HCT116 (cell line): ENCODE data around the gene OXCT1. TPM values are rescaled to one million over a fixed set of nuclear protein-coding genes. Genes with fewer than 3 reads are reported as not detected.
"Not testable (repeated sequence)": the region's sequence is repeated elsewhere in the genome, so short reads cannot be mapped to it uniquely, and the experiment has no call there.

Source experiments
- ATAC-seq: fragments of 200-7000 bp; cut with Tn5 transposase; 2 replicates; pipeline ENCODE4 v1.9.1; 2020; ENCODE audit warnings: mild to moderate bottlenecking, moderate library complexity
- BruUV-seq: library from RNA; stranded (reverse); fragments of 400-500 nt; replicated peaks from 2 replicates; lab custom pipeline; 2021; lab: Mats Ljungman, UMichigan
- CTCF ChIA-PET: fragments of 300-600 bp; sonication (Branson Sonifier 250); formaldehyde crosslinking; loops from one replicate; lab custom pipeline; 2021; ENCODE audit warnings: antibody characterized with exemption; lab: Charles Lee
- POLR2A ChIA-PET: fragments of 300-600, 350-600 bp; sonication (Branson Sonifier 250); formaldehyde crosslinking; loops from one replicate; lab custom pipeline; 2021; ENCODE audit warnings: antibody characterized with exemption; lab: Charles Lee
- RAD21 ChIA-PET, 2 experiments: fragments of 300-600 bp; sonication (Branson Sonifier 250); formaldehyde crosslinking; loops; one replicate each; lab custom pipeline; 2023; ENCODE audit warnings: low total read pairs in 2 of 2; ENCODE audit not compliant: uncharacterized antibody in 2 of 2, unreplicated experiment in 2 of 2, low non-redundant PET in 1 of 2; lab: Charles Lee
- DNase-seq: peaks from one replicate; pipeline ENCODE4 v3.0.0-alpha.2; 2010; ENCODE audit warnings: low read depth, low spot score
- H2AFZ ChIP-seq: fragments of 200-600 bp; shearing (Covaris generic), sonication (generic); 2 replicates; pipeline ENCODE4 v1.6.1; 2017; ENCODE audit warnings: low read depth, mixed run types, mixed read lengths, antibody characterized with exemption, low read length; ENCODE audit not compliant: poor library complexity, severe bottlenecking
- H3K27ac ChIP-seq: 2 replicates; pipeline ENCODE4 v1.5.1; 2012; ENCODE audit warnings: low read depth, low read length
- H3K27me3 ChIP-seq: fragments of 200-600 bp; sonication (generic); 2 replicates; pipeline ENCODE4 v1.6.1; 2016; ENCODE audit warnings: mixed run types, low read length, mixed read lengths; ENCODE audit not compliant: insufficient read depth
- H3K36me3 ChIP-seq, 2 experiments: fragments of 200-500 bp in 1 of 2; fragments of 200-600 bp in 1 of 2; sonication (Bioruptor generic) in 1 of 2; sonication (generic) in 1 of 2; 2 replicates each; pipeline versions ENCODE4 v1.5.1 to v1.6.1; 2014 to 2016; ENCODE audit warnings: low read length in 2 of 2, inconsistent platforms in 1 of 2, mixed read lengths in 1 of 2, mixed run types in 1 of 2; ENCODE audit not compliant: insufficient read depth in 2 of 2, control insufficient read depth in 1 of 2
- H3K4me1 ChIP-seq, 2 experiments: fragments of 200-600 bp in 1 of 2; sonication (generic) in 1 of 2; 2 replicates each; pipeline versions ENCODE4 v1.5.1 to v1.6.1; 2012 to 2017; ENCODE audit warnings: low read length in 2 of 2, inconsistent platforms in 1 of 2, mild to moderate bottlenecking in 1 of 2, mixed read lengths in 1 of 2, mixed run types in 1 of 2, moderate library complexity in 1 of 2; ENCODE audit not compliant: insufficient read depth in 2 of 2, control insufficient read depth in 1 of 2
- H3K4me2 ChIP-seq: fragments of 200-600 bp; sonication (generic); 2 replicates; pipeline ENCODE4 v1.6.1; 2017; ENCODE audit warnings: mixed run types, low read length, mixed read lengths
- H3K4me3 ChIP-seq, 2 experiments: fragments of 200-600 bp in 1 of 2; sonication (generic) in 1 of 2; replicated peaks in 1 of 2; 2 replicates each; pipeline ENCODE4 v1.5.1; 2011 to 2016; ENCODE audit warnings: low read length in 2 of 2, control low read depth in 1 of 2, low read depth in 1 of 2, mild to moderate bottlenecking in 1 of 2, mixed read lengths in 1 of 2, mixed run types in 1 of 2
- H3K79me2 ChIP-seq: fragments of 200-600 bp; sonication (generic); 2 replicates; pipeline ENCODE4 v1.6.1; 2017; ENCODE audit warnings: mild to moderate bottlenecking, mixed run types, low read length, moderate library complexity, mixed read lengths; ENCODE audit not compliant: insufficient read depth
- H3K9ac ChIP-seq: fragments of 200-600 bp; sonication (generic); 2 replicates; pipeline ENCODE4 v1.6.1; 2016; ENCODE audit warnings: low read length, mixed read lengths
- H3K9me2 ChIP-seq: fragments of 200-600 bp; sonication (generic), shearing (Covaris generic); 2 replicates; pipeline ENCODE4 v1.6.1; 2017; ENCODE audit warnings: mixed run types, mild to moderate bottlenecking, moderate library complexity; ENCODE audit not compliant: insufficient read depth
- H3K9me3 ChIP-seq, 2 experiments: fragments of 200-500 bp in 1 of 2; fragments of 200-600 bp in 1 of 2; sonication (Bioruptor generic) in 1 of 2; sonication (generic) in 1 of 2; 2 replicates each; pipeline ENCODE4 v1.6.1; 2014 to 2017; ENCODE audit warnings: low read length in 2 of 2, mixed read lengths in 2 of 2, inconsistent platforms in 1 of 2, low read depth in 1 of 2, mild to moderate bottlenecking in 1 of 2, mixed run types in 1 of 2, moderate library complexity in 1 of 2; ENCODE audit not compliant: control insufficient read depth in 1 of 2, insufficient read depth in 1 of 2
- H4K20me1 ChIP-seq: fragments of 200-600 bp; sonication (generic), shearing (Covaris generic); 2 replicates; pipeline ENCODE4 v1.6.1; 2017; ENCODE audit warnings: mixed run types, mild to moderate bottlenecking, moderate library complexity; ENCODE audit not compliant: insufficient read depth
- CBX3 ChIP-seq: IDR thresholded peaks from 2 replicates; pipeline ENCODE4 v1.6.1; 2012; ENCODE audit warnings: low read depth
- CEBPB ChIP-seq: IDR thresholded peaks from 2 replicates; pipeline ENCODE4 v1.6.1; 2012; ENCODE audit warnings: low read depth
- EGR1 ChIP-seq: IDR thresholded peaks from 2 replicates; pipeline ENCODE4 v1.6.1; 2012; ENCODE audit warnings: low read depth
- ELF1 ChIP-seq: IDR thresholded peaks from 2 replicates; pipeline ENCODE4 v1.6.1; 2012; ENCODE audit warnings: low read depth, borderline replicate concordance
- EZH2phosphoT487 ChIP-seq: fragments of 200-600 bp; IDR thresholded peaks from 2 replicates; pipeline ENCODE4 v1.6.1; 2018; ENCODE audit warnings: antibody characterized with exemption, borderline replicate concordance
- POLR2A ChIP-seq: IDR thresholded peaks from 2 replicates; pipeline ENCODE4 v1.7.0; 2011; ENCODE audit warnings: borderline replicate concordance; ENCODE audit not compliant: insufficient read depth, insufficient read length; ENCODE audit errors: extremely low read depth
- SP1 ChIP-seq: IDR thresholded peaks from 2 replicates; pipeline ENCODE4 v1.6.1; 2012; ENCODE audit warnings: low read depth
- SRF ChIP-seq: IDR thresholded peaks from 2 replicates; pipeline ENCODE4 v1.6.1; 2012; ENCODE audit warnings: low read depth
- YY1 ChIP-seq: IDR thresholded peaks from 2 replicates; pipeline ENCODE4 v1.6.1; 2011; ENCODE audit warnings: low read length, low read depth, moderate library complexity, mild to moderate bottlenecking; ENCODE audit not compliant: insufficient replicate concordance; ENCODE audit errors: extremely low read depth
- ZFX ChIP-seq: fragments of 450-650 bp; IDR thresholded peaks from 2 replicates; pipeline ENCODE4 v1.6.1; 2017
- intact Hi-C: fragments of 100-400 bp; cut with micrococcal nuclease; formaldehyde crosslinking; loops from 2 replicates; pipeline ENCODE4 v1.10.0; 2022
- total RNA-seq: library from RNA; stranded (reverse); gene quantifications from one replicate; pipeline ENCODE4 v1.2.1, GENCODE V29; 2021; ENCODE audit not compliant: unreplicated experiment
- TF ChIP-seq, protein P1 (sequence below): IDR thresholded peaks from 2 replicates; pipeline ENCODE4 v1.6.1; 2011; ENCODE audit warnings: mild to moderate bottlenecking, low read length, moderate library complexity; ENCODE audit not compliant: insufficient replicate concordance; ENCODE audit errors: extremely low read depth
- TF ChIP-seq, protein P2 (sequence below), 3 experiments: fragments of 200-600 bp in 1 of 3; sonication (generic) in 1 of 3; IDR thresholded peaks in 2 of 3; conservative IDR thresholded peaks in 1 of 3; 2 replicates each; pipeline ENCODE4 v1.5.1; 2012 to 2017; ENCODE audit warnings: low read depth in 2 of 3, low read length in 2 of 3, antibody characterized with exemption in 1 of 3, borderline replicate concordance in 1 of 3, control low read depth in 1 of 3, mild to moderate bottlenecking in 1 of 3, mixed read lengths in 1 of 3, mixed run types in 1 of 3, moderate library complexity in 1 of 3; ENCODE audit not compliant: insufficient read depth in 1 of 3
- TF ChIP-seq, protein P3 (sequence below): IDR thresholded peaks from 2 replicates; pipeline ENCODE4 v1.6.1; 2012

OXCT1 gene
- total RNA-seq, 1 experiment from 2014 or later, result 28.1 TPM

DNA sequence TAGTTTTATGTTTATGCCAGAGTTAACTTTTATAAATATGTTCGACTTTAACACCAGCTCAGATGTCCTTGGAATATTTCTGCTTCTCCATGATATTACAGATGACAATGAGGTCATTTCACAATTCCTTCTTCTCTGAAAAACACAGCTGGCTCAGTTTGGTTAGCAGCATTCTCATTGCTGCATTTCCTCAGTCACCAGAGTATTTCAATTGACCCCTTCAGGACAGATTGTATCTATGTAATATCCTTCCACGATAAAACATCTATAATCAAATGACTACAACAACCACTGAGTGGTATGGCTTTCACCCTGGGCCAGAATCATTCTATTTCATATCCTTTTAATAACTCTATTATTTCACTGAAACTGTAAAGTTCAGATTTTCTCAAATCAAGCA is 148.7 kb downstream of the OXCT1 start (continued):
- TF ChIP-seq POLR2A, result no peak
- TF ChIP-seq, protein P1, sequence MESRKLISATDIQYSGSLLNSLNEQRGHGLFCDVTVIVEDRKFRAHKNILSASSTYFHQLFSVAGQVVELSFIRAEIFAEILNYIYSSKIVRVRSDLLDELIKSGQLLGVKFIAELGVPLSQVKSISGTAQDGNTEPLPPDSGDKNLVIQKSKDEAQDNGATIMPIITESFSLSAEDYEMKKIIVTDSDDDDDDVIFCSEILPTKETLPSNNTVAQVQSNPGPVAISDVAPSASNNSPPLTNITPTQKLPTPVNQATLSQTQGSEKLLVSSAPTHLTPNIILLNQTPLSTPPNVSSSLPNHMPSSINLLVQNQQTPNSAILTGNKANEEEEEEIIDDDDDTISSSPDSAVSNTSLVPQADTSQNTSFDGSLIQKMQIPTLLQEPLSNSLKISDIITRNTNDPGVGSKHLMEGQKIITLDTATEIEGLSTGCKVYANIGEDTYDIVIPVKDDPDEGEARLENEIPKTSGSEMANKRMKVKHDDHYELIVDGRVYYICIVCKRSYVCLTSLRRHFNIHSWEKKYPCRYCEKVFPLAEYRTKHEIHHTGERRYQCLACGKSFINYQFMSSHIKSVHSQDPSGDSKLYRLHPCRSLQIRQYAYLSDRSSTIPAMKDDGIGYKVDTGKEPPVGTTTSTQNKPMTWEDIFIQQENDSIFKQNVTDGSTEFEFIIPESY, result no peak

DNA sequence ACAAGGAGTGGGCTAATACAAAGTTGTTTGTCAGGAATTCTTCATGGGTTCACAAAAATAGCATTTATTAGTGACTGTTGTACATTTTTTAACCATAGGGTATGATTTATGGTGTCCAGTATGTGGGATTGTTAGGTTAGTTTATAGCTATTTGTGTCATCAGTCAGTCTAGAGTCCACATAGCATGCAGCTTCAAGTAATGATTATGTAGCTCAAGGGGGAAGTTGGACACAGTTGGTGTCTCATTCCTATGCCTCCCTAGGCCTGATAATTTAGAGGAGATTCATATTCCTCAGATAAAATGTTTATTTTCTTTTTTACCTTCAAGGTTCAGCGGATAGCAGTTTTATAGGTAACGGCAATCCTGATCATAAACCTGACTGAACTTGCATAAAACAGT is 153.8 kb downstream of the OXCT1 start:
- DNase-seq, result no peak
- H3K9ac ChIP-seq, result no peak overlapping the region
- ChIA-PET CTCF (no interaction called here), RAD21 (no interaction called here), POLR2A (no interaction called here)
- no peaks in the 10 kb centered on the region for H3K27me3 ChIP-seq
- no peaks in the 10 kb centered on the region for H3K36me3 ChIP-seq
- no peak overlapping the region for H2AFZ ChIP-seq
- TF ChIP-seq, protein P2, sequence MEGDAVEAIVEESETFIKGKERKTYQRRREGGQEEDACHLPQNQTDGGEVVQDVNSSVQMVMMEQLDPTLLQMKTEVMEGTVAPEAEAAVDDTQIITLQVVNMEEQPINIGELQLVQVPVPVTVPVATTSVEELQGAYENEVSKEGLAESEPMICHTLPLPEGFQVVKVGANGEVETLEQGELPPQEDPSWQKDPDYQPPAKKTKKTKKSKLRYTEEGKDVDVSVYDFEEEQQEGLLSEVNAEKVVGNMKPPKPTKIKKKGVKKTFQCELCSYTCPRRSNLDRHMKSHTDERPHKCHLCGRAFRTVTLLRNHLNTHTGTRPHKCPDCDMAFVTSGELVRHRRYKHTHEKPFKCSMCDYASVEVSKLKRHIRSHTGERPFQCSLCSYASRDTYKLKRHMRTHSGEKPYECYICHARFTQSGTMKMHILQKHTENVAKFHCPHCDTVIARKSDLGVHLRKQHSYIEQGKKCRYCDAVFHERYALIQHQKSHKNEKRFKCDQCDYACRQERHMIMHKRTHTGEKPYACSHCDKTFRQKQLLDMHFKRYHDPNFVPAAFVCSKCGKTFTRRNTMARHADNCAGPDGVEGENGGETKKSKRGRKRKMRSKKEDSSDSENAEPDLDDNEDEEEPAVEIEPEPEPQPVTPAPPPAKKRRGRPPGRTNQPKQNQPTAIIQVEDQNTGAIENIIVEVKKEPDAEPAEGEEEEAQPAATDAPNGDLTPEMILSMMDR (IDR thresholded peaks at IDR 0.05 in 2 of 3, conservative IDR thresholded peaks at IDR 0.05 in 1 of 3; ENCODE audit: borderline replicate concordance in 1 of 3, insufficient read depth in 1 of 3, low read depth in 2 of 3, low read length in 2 of 3), result no peak
- TF ChIP-seq CBX3 (no peak), EZH2phosphoT487 (no peak), ELF1 (no peak), POLR2A (no peak), SRF (no peak), ZFX (no peak), CEBPB (no peak), SP1 (no peak), EGR1 (no peak), YY1 (no peak)
- TF ChIP-seq, protein P3, sequence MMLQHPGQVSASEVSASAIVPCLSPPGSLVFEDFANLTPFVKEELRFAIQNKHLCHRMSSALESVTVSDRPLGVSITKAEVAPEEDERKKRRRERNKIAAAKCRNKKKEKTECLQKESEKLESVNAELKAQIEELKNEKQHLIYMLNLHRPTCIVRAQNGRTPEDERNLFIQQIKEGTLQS, result no peak
- no peak overlapping the region for H3K4me3 ChIP-seq
- no peak overlapping the region for H3K4me2 ChIP-seq
- no peaks in the 10 kb centered on the region for H3K79me2 ChIP-seq
- intact Hi-C loops, result no loop called here
- no TSS peak for BruUV-seq
- no peaks in the 10 kb centered on the region for H4K20me1 ChIP-seq
- H3K27ac ChIP-seq, result no peak overlapping the region
- ATAC-seq, result no peak
- H3K9me3 ChIP-seq, result no peaks in the 10 kb centered on the region
- no peaks in the 10 kb centered on the region for H3K4me1 ChIP-seq
- H3K9me2 ChIP-seq, result no peaks in the 10 kb centered on the region

DNA sequence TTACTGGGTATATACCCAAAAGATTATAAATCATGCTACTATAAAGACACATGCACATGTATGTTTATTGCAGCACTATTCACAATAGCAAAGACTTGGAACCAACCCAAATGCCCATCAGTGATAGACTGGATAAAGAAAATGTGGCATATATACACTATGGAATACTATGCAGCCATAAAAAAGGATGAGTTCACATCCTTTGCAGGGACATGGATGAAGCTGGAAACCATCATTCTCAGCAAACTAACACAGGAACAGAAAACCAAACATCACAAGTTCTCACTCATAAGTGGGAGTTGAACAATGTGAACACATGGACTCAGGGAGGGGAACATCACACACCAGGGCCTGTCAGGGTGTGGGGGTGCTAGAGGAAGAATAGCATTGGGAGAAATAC is 155.8 kb downstream of the OXCT1 start:
- POLR2A ChIA-PET, H3K27me3 ChIP-seq, H3K9ac ChIP-seq, H3K4me3 ChIP-seq, H3K4me1 ChIP-seq, H3K27ac ChIP-seq, intact Hi-C loops, DNase-seq, H3K9me3 ChIP-seq, H3K79me2 ChIP-seq, RAD21 ChIA-PET, ATAC-seq, BruUV-seq, H2AFZ ChIP-seq, H3K36me3 ChIP-seq, H3K9me2 ChIP-seq, CTCF ChIA-PET, H4K20me1 ChIP-seq, H3K4me2 ChIP-seq: not testable (repeated sequence)
